DMS79 (cell line): ENCODE measurements around the gene AOPEP.

Experiments used
- DNase-seq: peaks from one replicate; lab custom pipeline; 2025; lab: John Stamatoyannopoulos, UW

Gene AOPEP

GRCh38 chr9:95115104-95115503, 388.6 kb downstream of the AOPEP start:
- no peak for DNase-seq

- no peak for DNase-seq
Observed at GRCh38 chr9:95116002-95116807, 389.7 kb downstream of the AOPEP start.

- DNase-seq: no peak
Observed at GRCh38 chr9:95116808-95117204, 390.3 kb downstream of the AOPEP start.

GRCh38 chr9:95118596-95118995, 392.1 kb downstream of the AOPEP start:
- no peak for DNase-seq

- no peak for DNase-seq
Observed at GRCh38 chr9:95120781-95121370, 394.4 kb downstream of the AOPEP start.

- DNase-seq: no peak
Observed at GRCh38 chr9:95124582-95125367, 398.3 kb downstream of the AOPEP start.

- DNase-seq: no peak
Observed at GRCh38 chr9:95125652-95126051, 399.2 kb downstream of the AOPEP start.

GRCh38 chr9:95126739-95127138, 400.2 kb downstream of the AOPEP start:
- DNase-seq: no peak

GRCh38 chr9:95127249-95128176, 401.0 kb downstream of the AOPEP start:
- DNase-seq: no peak

- DNase-seq: no peak
Observed at GRCh38 chr9:95128177-95128524, 401.7 kb downstream of the AOPEP start.

- peak; percentile 33 for DNase-seq
Observed at GRCh38 chr9:95129476-95130291, 403.2 kb downstream of the AOPEP start.

- no peak for DNase-seq
Observed at GRCh38 chr9:95130484-95130883, 404.0 kb downstream of the AOPEP start.

- peak; percentile 24 for DNase-seq
Observed at GRCh38 chr9:95131023-95131943, 404.8 kb downstream of the AOPEP start.

GRCh38 chr9:95132366-95133324, 406.1 kb downstream of the AOPEP start:
- peak; percentile 52 for DNase-seq

- no peak for DNase-seq
Observed at GRCh38 chr9:95133325-95133705, 406.8 kb downstream of the AOPEP start.

- DNase-seq: no peak
Observed at GRCh38 chr9:95134457-95134881, 408.0 kb downstream of the AOPEP start.

- DNase-seq: no peak
Observed at GRCh38 chr9:95135756-95136155, 409.3 kb downstream of the AOPEP start.
